22Rv1 (cell line): ENCODE measurements around the gene PIP5K1B.
"Not testable (repeated sequence)": the region's sequence is repeated elsewhere in the genome, so short reads cannot be mapped to it uniquely, and the experiment has no call there.

ENCODE experiments used
- H3K27ac ChIP-seq: fragments of 450-650 bp; 2 replicates; pipeline ENCODE4 v1.5.1; 2017
- ZFX ChIP-seq: fragments of 450-650 bp; IDR thresholded peaks from 2 replicates; pipeline ENCODE4 v1.6.1; 2017; ENCODE audit warnings: antibody characterized with exemption, borderline replicate concordance
- TF ChIP-seq, protein P1 (sequence below): fragments of 450-650 bp; IDR thresholded peaks from 2 replicates; pipeline ENCODE4 v1.5.1; 2017; ENCODE audit warnings: mild to moderate bottlenecking

The PIP5K1B gene

DNA sequence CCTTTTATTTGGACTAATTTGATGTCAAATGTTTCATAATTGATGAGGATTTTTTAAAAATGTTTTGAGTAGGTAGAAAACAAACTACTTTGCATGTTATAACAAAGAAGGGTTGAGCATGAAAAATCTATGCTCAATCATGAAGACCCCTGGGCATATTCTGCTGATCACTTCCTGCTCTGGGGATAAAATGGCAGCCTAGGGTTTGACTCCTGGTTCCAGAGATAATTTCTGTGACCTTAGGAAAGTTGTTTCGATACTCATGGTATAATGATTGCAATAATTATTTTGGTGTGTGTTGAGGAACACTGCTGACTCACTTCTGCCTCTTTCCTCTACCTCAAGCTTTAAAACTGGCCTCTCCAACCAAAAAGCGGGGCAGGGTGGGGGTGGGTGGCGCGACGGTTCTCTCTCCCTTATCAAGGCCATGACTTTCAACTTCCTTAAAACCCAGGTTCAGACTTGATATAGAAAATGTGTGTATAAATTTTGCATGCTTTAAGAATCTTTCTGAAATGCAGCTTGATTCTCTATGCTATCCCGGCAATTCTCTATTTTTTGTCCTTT is 6.0 kb upstream of the PIP5K1B start:
- no peak overlapping the region for H3K27ac ChIP-seq
- TF ChIP-seq, protein P1, sequence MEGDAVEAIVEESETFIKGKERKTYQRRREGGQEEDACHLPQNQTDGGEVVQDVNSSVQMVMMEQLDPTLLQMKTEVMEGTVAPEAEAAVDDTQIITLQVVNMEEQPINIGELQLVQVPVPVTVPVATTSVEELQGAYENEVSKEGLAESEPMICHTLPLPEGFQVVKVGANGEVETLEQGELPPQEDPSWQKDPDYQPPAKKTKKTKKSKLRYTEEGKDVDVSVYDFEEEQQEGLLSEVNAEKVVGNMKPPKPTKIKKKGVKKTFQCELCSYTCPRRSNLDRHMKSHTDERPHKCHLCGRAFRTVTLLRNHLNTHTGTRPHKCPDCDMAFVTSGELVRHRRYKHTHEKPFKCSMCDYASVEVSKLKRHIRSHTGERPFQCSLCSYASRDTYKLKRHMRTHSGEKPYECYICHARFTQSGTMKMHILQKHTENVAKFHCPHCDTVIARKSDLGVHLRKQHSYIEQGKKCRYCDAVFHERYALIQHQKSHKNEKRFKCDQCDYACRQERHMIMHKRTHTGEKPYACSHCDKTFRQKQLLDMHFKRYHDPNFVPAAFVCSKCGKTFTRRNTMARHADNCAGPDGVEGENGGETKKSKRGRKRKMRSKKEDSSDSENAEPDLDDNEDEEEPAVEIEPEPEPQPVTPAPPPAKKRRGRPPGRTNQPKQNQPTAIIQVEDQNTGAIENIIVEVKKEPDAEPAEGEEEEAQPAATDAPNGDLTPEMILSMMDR = no peak
- TF ChIP-seq ZFX = no peak

DNA sequence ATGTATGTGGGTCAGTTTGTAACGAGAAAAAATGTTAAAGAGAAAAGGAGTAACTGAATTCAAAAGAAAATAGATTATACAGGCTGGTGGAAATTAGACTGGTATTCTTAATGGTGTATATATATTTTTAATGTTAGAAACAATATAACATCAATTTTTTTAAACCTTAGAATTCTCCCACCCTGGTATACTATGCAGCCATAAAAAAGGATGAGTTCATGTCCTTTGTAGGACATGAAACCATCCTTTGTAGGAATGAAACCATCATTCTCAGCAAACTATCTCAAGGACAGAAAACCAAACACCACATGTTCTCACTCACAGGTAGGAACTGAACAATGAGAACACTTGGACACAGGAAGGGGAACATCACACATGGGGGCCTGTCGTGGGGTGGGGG is 5.4 kb upstream of the PIP5K1B start:
- not testable (repeated sequence) for H3K27ac ChIP-seq

DNA sequence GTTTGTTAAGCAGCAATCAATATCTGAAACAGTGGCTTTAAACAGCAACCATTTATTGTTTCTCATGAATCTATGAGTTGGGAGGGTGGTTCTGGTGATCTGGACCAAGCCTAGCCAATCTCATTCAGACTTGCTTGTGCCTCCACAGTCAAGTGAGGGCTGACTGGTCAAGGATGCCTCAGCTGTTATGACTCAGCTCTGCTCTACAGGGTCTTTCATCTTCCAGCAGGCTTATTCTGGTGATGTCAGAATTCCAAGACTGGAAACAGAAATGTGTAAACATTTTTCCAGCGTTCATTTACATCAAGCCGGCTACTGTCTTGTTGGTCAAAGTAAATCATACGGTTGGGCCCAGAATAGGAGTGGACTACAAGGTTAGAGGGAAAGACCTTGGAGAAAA is 2.5 kb upstream of the PIP5K1B start:
- H3K27ac ChIP-seq = no peak overlapping the region
- TF ChIP-seq ZFX = no peak
- TF ChIP-seq, protein P1 = no peak

DNA sequence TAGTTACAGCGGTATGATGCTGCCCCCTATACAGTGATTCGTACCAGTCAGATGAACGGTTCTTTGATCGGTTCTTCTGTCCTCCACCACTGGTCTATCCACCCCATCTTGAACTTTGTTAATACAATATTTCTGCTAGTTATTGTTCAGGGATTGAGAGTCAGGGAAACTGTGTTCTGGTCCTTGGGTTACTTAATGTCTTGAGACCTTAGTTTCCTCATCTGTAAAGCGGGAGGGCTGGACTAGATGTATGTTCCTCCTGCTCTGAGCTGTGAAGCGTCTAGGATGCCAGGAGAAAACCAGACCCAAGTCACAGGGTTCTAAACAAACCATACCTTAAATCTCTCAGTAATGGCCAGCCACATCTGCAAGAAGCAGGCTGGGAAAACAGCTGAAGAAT is 1.4 kb upstream of the PIP5K1B start:
- TF ChIP-seq, protein P1 = no peak
- TF ChIP-seq ZFX = no peak
- H3K27ac ChIP-seq = no peak overlapping the region

DNA sequence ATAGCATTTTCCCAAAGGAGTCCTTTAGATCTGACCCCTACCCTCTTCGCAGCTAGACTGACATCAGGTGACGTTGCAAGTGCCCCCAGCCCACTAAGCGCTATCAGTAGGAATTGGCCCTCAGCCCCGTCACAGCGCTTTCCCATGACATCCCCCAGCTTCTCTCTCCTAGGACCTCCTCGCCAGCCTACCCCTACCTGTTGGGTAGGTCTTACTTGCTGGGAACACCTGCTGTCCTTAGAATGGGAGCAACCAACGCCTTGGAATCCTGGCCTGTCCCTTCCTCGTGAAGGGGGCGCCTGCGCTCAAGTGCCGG is 584 bp upstream of the PIP5K1B start:
- no peak for TF ChIP-seq ZFX
- TF ChIP-seq, protein P1 = no peak
- no peak overlapping the region for H3K27ac ChIP-seq

DNA sequence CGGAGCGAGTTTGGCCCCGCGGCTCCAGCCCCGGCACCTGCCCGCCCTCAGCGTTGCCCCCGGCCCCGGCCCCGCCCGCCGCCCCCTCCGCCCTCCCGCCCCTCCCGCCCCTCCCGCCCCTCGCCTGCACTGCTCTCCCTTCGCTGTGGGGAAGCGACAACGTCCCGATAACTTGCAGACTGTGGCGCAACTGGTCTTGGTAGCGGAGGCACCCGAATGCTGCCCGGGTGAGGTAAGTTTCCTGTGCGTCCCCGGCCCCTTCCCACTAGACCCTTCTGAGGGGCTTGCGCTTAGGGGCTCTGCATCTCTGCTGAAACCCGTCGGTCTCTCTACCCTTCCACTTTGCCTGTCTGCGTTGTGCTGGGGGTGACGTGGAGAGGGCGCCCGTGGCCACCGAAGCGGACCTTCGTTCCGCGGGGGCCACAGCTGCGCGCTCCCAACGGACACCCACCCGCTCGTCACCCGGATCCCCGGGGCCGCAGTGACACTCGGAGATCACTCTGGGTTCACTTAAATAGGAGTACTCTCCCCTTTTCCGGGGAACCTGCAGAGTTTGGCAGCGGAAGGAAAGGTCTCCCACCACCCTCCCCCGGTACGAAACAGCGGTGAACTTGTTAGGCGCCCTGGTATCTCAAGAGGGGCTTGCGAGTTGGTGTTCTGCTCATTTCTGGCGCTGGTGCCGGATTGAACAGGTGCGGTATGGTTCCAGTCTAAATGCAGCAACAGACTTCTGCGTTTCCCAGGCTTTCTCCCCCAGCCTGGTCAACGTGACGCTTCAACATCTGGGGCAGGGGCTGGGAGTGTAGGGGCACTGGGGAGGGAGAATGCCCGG is 707 bp downstream of the PIP5K1B start:
- H3K27ac ChIP-seq = no peak overlapping the region
- TF ChIP-seq, protein P1 = no peak
- TF ChIP-seq ZFX = no peak

DNA sequence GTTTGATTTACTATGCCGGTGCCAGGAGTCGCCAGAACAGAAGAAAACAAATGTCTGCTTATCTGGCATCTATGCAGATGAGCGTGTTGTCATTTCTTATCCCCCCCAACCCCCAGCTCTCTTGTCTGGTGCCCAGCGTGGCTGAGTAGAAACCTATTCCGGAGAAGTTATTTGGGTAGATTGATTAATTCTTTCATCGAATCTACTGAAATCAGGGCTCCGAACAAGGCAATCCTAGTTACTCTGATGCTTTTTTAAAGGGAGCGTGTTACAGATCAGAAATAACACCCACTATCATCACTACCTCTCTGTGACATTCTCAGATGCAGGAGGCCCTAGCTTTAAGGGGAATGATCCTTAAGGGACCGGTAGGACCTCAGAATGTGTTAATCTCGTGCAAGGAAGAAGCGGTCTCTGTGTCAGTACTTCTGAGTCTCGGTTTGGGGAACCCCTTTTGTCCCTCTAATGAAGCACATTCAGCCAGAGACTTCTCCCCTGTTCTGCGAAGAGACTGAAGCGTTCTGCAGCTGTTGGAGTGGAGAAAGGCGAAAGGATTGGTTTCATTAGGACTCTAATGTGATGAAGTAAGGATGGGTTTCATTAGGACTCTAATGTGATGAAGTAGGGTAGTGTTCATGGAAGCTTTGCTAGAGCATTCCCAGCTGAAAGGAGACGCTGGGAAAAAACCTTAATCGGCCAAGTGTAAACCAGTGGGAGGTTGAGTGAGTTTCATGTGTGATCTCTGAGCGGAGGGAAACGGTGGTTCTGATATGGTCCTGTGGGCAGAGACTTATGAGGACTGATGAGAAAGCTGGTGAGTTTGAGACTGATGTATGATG is 1.5 kb downstream of the PIP5K1B start:
- TF ChIP-seq ZFX = no peak
- TF ChIP-seq, protein P1 = no peak
- H3K27ac ChIP-seq = no peak overlapping the region
